Activated CD4-positive, alpha-beta T cell treated with anti-CD3 and anti-CD28 coated beads for 48 hours (primary cell): Measurements from ENCODE around the gene CPOX.
"Not testable (repeated sequence)": the region's sequence is repeated elsewhere in the genome, so short reads cannot be mapped to it uniquely, and the experiment has no call there.

Source experiments
- DNase-seq: peaks from one replicate; pipeline ENCODE4 v3.0.0-alpha.2; 2020

CPOX gene

GRCh38 chr3:98561727-98562521 lies 31.5 kb downstream of the CPOX start:
- DNase-seq, result no peak

GRCh38 chr3:98560911-98561310 lies 32.5 kb downstream of the CPOX start:
- DNase-seq, result no peak

- not testable (repeated sequence) for DNase-seq
Observed at GRCh38 chr3:98559769-98560168, 33.6 kb downstream of the CPOX start.

DNA sequence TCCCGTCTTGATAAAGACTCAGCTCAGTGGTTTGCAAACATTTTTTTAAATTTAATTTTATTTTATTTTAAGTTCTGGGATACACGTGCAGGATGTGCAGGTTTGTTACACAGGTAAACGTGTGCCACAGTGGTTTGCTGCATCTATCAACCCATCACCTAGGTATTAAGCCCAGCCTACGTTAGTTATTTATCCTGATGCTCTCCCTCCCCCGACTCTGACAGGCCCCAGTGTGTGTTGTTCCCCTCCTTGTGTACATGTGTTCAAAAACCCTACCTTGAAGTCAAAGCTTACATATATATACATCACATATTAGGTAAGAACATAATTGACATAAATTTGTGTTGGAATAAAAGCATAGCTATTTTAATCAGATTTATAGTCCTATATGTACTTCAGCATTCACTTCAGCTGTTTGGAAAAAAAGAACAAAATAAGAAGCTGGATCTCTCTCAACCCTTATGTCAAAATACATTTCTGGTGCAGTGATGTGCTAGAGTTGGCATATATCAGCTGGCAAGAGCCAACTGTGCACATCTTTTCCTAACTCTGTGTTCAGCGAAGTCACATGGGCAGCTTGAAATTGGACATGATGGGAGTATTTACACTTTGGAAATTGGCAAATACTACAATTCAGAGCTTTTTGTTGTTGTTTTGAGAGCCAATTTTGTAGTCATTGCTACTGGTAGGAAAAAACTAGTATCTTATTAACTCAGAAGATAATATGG lies 35.1 kb downstream of the CPOX start:
- no peak for DNase-seq

GRCh38 chr3:98557324-98558010 lies 35.9 kb downstream of the CPOX start:
- peak; percentile 68 for DNase-seq

DNA sequence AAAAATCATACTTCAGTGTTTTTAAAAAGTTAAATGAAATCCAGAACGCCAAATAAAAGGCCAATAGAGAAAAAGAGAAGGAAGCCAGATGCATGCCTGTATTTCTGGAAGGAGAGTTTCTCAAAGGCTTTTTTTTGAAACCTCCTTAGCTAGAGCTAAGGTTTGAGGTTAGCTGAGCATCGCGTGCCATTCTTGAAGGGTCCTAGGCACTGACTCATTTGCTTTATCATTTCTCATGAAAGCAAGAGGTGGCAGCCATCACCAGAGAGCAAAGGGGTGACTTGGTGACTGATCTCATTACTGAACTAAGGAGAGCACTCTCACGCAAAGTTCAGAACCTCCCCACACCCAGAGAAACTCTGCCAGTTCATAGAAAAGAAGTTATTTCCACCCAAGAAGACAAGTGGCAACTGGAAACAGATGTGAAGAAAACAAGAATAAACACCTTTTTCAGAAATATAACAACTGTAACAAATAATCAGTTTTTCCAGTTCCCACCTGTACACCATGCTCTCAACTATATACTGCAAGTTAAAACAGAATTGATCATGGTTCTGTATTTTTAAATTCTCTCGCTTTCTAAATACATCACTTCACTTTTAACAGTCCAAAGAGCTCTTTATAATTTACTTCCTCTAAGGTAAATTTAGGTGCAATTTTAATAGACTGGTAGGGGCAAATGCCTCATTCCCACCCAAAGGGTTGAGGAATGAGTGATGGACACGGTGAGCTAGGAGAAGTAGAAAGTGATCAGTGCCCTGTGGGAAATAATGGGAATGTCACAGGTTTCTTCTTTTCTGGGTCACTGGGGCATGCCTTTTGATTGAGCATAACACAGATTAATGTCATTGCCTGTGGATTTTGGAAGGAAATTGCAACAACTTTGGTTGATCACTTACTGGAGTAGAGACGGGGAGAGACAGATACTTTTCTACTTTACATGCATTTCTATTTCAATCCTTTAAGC lies 37.0 kb downstream of the CPOX start:
- peak; percentile 84 for DNase-seq

- DNase-seq, result no peak
Observed at GRCh38 chr3:98555025-98555379, 38.4 kb downstream of the CPOX start.

GRCh38 chr3:98554580-98554979 lies 38.8 kb downstream of the CPOX start:
- no peak for DNase-seq

GRCh38 chr3:98553753-98554152 lies 39.7 kb downstream of the CPOX start:
- DNase-seq, result no peak

GRCh38 chr3:98553021-98553563 lies 40.3 kb downstream of the CPOX start:
- DNase-seq, result no peak

DNA sequence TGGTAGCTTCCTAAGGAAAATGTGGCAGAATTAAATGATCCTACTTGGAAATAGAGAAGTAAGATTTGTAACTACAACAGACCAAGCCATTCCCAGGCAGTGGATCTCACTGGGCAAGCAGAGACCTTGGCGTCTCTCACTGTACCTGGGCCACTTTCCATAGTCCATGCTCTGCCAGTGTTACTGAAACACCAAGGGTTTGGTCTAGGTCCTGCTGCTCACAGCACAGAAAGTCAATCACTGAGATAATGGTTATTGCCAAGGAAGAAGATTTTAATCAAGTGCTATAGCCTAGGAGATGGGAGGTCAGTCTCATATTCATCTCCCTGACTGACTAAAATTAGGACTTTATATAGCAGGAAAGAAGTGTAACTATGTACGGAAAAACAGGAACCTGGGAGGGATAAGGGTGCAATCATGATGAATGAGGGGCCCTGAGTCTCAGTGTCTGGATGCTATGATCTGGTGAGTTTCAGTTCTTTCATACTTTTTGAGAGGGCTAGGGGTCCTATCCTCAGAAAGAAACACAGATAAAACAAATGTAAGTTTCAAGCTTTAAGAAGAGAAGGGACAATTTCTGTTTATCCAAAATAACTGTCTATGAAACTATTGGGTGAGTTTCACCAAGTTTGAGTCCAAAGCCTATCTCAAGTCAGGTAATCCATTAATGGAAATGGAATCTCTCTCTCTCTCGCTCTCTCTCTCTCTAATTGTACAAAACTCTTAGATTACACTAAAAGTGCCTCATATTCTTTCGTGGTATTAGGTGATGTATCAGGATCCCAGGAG lies 41.0 kb downstream of the CPOX start:
- no peak for DNase-seq

DNA sequence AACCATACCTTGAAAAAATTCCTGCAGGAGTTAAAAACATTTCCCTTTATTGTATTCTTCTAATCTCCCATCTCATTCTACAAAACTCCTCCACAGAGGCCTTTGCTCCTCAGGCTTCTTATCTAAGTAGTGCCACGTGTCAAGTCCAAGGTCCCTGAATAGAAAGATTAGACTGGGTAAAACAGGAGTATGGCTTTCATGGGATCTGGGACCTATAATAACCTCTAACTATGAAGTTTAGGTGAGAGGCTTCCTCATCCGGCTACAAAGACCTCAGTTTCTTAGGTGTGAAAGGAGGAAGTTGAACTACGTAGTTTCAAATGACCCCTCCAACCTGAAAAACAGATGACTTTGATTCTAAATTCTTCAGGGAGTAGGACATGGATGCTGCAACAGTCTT lies 41.7 kb downstream of the CPOX start:
- DNase-seq, result no peak

DNA sequence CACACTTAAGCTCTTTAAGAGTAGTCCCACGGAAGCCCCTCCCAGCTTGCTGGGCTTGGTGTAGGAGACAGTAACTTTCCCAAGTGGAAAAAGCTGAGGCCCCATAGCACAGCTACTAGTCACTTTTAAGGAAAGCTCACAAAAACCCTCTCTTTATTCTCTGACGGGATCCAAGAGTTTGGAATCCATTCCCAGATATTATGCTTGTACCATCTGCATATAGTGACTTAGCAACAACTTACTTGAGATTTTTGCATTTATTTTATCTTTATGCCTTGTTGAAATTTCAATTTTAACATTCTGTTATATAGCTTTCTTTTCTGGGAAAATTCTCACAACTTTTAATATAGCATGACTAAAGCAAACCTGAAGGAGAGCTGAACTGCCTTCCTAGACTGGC lies 42.2 kb downstream of the CPOX start:
- no peak for DNase-seq

- no peak for DNase-seq
Observed at GRCh38 chr3:98550833-98551232, 42.6 kb downstream of the CPOX start.

- DNase-seq, result no peak
Observed at GRCh38 chr3:98548544-98548943, 44.9 kb downstream of the CPOX start.

GRCh38 chr3:98545940-98546339 lies 47.5 kb downstream of the CPOX start:
- DNase-seq, result no peak

- DNase-seq, result no peak
Observed at GRCh38 chr3:98542623-98543022, 50.8 kb downstream of the CPOX start.

DNA sequence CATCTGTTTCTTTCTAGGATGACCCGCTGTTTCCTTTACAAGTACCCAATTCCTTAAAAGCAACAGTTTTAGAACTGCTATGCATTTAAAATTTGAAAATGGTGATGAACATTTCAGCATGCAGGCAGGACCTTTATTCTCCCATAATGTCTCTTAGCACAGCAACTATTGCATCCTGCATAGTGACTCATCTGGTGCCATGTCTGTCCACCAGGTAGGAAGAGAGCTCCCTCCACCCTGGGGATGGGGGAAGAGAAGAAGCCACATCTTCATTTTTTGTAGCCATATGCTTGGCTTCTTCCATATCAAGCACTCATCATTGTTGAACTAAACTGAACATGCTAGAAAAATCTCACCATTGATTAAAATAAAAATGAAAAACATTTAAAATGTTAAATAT lies 51.7 kb downstream of the CPOX start:
- no peak for DNase-seq

GRCh38 chr3:98540346-98540745 lies 53.1 kb downstream of the CPOX start:
- no peak for DNase-seq

DNA sequence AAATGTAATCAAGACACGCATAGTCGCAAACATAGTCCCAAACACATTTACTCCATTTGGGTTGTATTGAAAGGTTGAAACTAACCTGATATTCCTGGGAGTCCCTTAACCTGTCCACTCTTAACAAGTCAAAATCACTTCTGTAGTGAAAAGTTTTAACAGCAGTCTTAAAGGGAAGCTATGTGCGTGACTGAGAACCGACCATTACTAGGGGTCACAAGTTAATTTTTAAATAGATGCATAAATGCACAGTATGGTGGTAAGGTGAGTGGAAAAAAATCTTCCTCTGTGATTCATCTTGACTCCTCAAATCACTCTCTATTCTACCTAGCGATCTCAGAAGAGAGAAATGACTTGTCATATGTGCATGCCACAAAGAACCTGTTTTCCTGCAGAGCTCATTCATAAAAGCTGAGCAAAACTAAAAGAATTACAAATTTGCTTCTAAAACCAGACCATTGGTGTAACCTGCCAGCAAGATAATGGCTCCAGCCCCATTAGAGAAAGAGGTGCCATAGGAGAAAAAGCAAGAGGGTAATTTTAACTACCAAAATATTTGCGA lies 56.9 kb downstream of the CPOX start:
- no peak for DNase-seq

DNA sequence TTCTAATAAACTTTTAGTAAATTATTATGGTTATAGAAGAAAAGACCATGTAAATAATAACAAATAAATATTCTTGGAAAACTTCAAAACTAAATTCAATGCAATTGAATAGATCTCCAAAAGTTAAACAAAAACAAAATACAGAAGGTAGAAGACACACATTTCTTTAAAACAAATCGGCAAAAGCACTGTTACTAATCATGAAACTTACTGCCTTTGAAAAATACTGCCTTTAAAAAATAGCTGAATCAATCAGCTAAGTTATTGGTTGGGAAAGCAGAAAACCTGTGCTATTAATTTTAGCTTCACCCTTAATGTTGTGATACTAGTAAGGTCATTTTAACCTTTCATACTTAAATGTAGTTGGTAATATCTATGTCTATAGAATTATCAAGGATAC lies 58.7 kb downstream of the CPOX start:
- no peak for DNase-seq
